HG02870 (cell line): Measurements from ENCODE around the gene CLDN22.

Source experiments
- ATAC-seq: cut with Tn5 transposase; IDR thresholded peaks from one replicate; pipeline ENCODE4 v1.9.1; 2021; ENCODE audit warnings: mild to moderate bottlenecking, moderate library complexity; ENCODE audit not compliant: unreplicated experiment

The CLDN22 gene

GRCh38 chr4:183320211-183321059, at the start of gene CLDN22:
Gene CLDN22 (minus strand): TSS chr4:183320276. CDS start chr4:183320218, 58 bp downstream.
- ATAC-seq, result no peak

DNA sequence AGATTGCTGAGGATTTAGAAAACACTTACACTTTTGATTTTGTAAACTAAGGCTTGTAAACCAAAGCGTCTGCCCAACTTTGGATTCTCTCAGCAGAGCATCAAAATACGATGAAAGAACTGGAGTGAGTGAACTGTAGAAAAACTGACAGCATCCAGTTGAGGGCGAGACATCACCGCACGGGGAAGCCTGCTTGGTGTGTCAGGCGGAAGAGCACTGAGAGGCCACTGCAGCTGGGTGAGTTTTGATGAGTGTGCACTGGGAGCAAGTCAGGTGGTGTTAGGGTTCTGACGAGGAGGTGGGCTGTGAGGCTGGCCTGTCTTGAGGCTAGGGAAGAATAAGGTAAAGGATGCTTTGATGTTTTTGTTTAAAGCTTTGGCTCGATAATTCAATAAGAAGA, 49.0 kb upstream of the CLDN22 start:
- ATAC-seq, result peak; percentile 46

DNA sequence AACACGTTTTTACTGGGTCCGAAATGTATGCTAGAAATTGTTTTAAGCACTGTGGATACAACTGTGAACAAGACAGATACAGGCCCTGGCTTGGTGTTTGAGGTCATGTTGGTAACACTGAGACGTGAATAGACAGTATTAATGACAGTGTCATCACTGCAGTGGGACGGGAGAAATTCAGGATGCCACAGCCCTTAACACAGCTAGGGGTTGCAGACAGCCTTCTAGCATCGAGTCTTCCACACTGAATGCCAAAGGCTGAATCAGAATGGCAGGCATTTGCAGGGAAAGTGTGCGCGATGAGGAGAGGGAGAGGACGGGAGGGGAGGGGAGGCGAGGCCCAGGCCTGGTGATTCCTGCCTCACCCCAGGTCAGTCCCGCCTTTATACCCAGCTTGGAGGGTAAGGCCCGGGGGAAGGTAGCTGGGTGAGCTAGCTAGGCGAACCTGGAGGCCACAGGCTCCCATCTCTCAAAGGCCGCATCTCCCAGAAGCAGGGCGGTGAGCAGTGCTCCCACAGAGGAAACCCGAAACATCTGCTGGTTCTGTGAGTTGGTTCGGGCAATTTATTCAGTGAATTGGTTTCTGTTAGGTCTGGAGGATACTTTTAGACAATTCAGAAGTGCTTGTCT, 46.2 kb upstream of the CLDN22 start:
- ATAC-seq, result no peak

DNA sequence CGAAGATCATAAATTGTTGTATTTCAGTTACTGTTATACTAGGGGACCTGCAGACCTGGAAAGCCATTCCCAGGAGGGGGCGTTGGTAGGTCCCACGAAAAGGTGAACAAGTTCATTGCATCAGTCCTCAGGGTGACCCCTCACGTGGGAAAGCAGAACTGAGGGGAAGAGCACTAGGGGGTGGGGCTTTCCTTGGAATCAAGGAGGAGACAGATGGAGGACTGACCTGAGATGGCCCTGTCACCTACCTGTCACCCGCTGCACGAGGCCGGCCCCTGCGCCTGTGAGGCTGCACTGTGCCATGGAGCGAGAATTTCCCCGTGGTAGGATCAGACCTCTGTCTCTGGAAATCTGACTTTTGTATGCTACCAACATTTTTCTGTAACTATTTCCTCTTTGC, 43.9 kb upstream of the CLDN22 start:
- no peak for ATAC-seq

- no peak for ATAC-seq
Observed at GRCh38 chr4:183362916-183363542, 43.0 kb upstream of the CLDN22 start.

GRCh38 chr4:183362036-183362435, 42.0 kb upstream of the CLDN22 start:
- ATAC-seq, result no peak

DNA sequence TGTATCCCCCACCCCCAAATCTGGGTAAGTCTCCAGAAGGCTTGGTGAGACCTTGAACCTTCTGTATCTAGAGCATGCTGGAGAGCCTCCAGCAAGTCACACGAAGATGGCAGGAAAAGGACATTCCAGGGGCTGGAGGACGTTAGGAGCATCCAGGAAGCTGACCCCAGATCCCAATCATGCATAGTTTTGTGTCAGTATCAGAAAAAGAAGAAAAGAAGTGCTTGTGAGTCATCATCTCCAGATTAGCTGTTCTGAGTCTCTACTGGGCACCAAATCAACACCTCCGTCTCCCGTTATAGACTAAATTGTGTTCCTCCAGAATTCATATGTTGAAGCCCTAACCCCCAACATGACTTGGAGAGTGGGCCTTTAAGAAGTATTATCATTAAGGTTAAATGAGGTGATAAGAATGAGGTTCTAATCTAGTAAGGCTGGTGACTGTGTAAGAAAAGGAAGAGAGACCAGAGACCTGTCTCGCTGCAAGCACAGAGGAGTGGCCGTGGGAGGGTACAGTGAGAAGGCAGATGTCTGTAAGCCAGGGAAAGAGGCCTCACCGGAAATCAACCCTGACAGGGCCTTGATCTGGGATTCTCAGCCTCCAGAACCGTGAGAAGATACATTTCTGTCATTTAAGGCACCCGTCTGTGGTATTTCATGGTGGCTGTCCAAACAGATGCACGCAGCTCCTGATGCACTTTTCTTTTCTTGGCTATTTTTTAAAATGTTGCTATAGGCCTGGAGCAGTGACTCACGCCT, 40.3 kb upstream of the CLDN22 start:
- no peak for ATAC-seq

DNA sequence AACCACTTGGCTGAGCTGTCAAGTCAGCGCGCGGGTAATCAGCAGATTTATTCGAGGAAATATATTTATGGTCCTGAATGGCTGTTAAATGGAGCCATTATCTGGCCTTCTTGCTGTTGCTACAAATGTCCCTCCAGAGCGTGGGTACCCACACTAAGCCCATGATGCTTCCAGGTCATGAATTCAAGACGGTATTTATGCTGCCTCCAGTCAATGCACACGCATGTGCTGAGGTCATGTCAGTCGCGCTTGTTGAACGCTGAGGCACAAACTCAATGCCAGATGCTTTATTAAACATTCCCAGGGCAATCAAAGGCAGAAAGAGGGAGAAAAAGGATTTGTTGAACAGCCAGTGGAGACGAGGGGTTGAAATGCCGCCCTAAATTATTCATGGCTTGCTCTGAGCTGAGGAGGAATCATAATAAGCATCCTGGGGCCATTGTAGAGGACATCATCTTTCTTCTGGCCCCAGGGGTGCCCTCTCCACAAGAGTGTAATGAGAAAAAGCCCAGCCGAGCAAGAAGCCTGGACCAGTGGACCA, 38.2 kb upstream of the CLDN22 start:
- no peak for ATAC-seq

- no peak for ATAC-seq
Observed at GRCh38 chr4:183356931-183357675, 37.0 kb upstream of the CLDN22 start.

GRCh38 chr4:183356173-183356830, 36.2 kb upstream of the CLDN22 start:
- ATAC-seq, result no peak

DNA sequence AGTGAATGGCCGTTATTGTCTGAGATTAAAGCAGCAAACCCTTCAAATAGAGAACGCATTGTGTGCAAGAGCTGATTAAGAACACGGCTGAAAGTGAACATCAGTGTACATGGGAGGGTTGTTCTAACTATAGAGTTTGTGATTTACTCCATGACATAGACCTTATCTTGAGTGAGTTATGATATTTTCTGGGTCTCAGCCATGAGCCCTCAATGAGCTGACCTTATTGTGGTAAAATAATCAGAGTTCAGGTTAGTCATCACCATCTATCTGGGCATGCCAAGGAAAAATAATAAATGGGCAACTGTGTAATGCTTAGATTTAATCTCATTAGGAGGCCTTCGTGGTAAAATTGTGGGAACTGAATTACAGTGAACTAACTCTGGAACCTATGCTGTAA, 35.3 kb upstream of the CLDN22 start:
- no peak for ATAC-seq

- ATAC-seq, result no peak
Observed at GRCh38 chr4:183354219-183354618, 34.1 kb upstream of the CLDN22 start.

- ATAC-seq, result no peak
Observed at GRCh38 chr4:183353557-183353956, 33.5 kb upstream of the CLDN22 start.

GRCh38 chr4:183352546-183352945, 32.5 kb upstream of the CLDN22 start:
- ATAC-seq, result no peak

GRCh38 chr4:183350317-183351071, 30.4 kb upstream of the CLDN22 start:
- ATAC-seq, result no peak

DNA sequence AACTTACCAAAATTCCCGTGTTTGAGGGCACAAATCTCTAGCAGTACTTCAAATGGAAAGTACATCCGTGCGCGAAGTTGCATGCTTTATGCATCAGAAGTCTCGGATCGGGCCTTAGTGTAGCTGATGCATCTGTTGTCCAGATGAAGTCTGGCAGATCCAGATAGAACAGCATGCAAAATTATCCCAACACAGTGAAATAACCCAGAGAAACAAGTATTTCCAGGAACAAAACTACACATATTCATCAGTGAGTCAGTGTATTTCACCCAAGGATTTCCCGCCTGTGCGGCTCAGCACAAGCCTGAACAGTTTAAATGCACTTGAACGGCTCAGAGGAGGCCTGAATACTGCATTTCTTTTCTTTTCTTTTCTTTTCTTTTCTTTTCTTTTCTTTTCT, 29.6 kb upstream of the CLDN22 start:
- no peak for ATAC-seq

- no peak for ATAC-seq
Observed at GRCh38 chr4:183348706-183349659, 28.9 kb upstream of the CLDN22 start.

GRCh38 chr4:183348136-183348535, 28.1 kb upstream of the CLDN22 start:
- ATAC-seq, result no peak
